ENCODE data around the gene SNX27.
"Not testable (repeated sequence)": the region's sequence is repeated elsewhere in the genome, so short reads cannot be mapped to it uniquely, and the experiment has no call there.

The SNX27 gene

GRCh38 chr1:151641229-151641628, 29.4 kb downstream of the SNX27 start:
- no peak for DNase-seq

GRCh38 chr1:151643085-151643484, 31.2 kb downstream of the SNX27 start:
- not testable (repeated sequence) for DNase-seq

- DNase-seq, result no peak
These were observed 32.2 kb downstream of the SNX27 start for GRCh38 chr1:151644001-151644400.

- DNase-seq, result no peak
These were observed 41.5 kb downstream of the SNX27 start for GRCh38 chr1:151653397-151653796.

- DNase-seq, result no peak
These were observed 43.5 kb downstream of the SNX27 start for GRCh38 chr1:151655371-151655770.

- DNase-seq, result no peak
These were observed 49.9 kb downstream of the SNX27 start for GRCh38 chr1:151661751-151662150.

GRCh38 chr1:151668090-151668489, 56.2 kb downstream of the SNX27 start:
- no peak for DNase-seq

GRCh38 chr1:151670036-151670675, 58.3 kb downstream of the SNX27 start:
- not testable (repeated sequence) for DNase-seq

GRCh38 chr1:151673407-151673806, 61.6 kb downstream of the SNX27 start:
- DNase-seq, result no peak

GRCh38 chr1:151680391-151680790, 68.5 kb downstream of the SNX27 start:
- no peak for DNase-seq

GRCh38 chr1:151680826-151681225, 69.0 kb downstream of the SNX27 start:
- no peak for DNase-seq

- DNase-seq, result no peak
These were observed 70.1 kb downstream of the SNX27 start for GRCh38 chr1:151681923-151682322.

- not testable (repeated sequence) for DNase-seq
These were observed 71.1 kb downstream of the SNX27 start for GRCh38 chr1:151682901-151683300.

GRCh38 chr1:151684128-151684527, 72.3 kb downstream of the SNX27 start:
- DNase-seq, result no peak

- no peak for DNase-seq
These were observed 74.7 kb downstream of the SNX27 start for GRCh38 chr1:151686561-151686960.

- no peak for DNase-seq
These were observed 77.6 kb downstream of the SNX27 start for GRCh38 chr1:151689494-151689893.

- no peak for DNase-seq
These were observed 80.4 kb downstream of the SNX27 start for GRCh38 chr1:151692226-151692625.

GRCh38 chr1:151693057-151693651, 81.3 kb downstream of the SNX27 start:
- DNase-seq, result no peak

- DNase-seq, result no peak
These were observed 89.7 kb downstream of the SNX27 start for GRCh38 chr1:151701515-151701914.

GRCh38 chr1:151702936-151703335, 91.1 kb downstream of the SNX27 start:
- DNase-seq, result no peak

GRCh38 chr1:151703813-151704212, 92.0 kb downstream of the SNX27 start:
- DNase-seq, result no peak

GRCh38 chr1:151704246-151704645, 92.4 kb downstream of the SNX27 start:
- no peak for DNase-seq

GRCh38 chr1:151705146-151705545, 93.3 kb downstream of the SNX27 start:
- DNase-seq, result no peak

- no peak for DNase-seq
These were observed 94.1 kb downstream of the SNX27 start for GRCh38 chr1:151705753-151706463.
